Prostate gland (tissue), 2 donors: ENCODE data around the gene ZNF511. TPM values are rescaled to one million over a fixed set of nuclear protein-coding genes. Genes with fewer than 3 reads are reported as not detected.
A peak's percentile ranks its signal among the peaks of the same experiment; 100 is the strongest.

Experiments used
- DNase-seq: peaks from one replicate; pipeline ENCODE4 v3.0.0-alpha.2; 2019; ENCODE audit warnings: low spot score
- H3K27ac ChIP-seq, 2 donors: fragments of 200-600 bp; sonication (generic); 2 replicates each; pipeline ENCODE4 v1.5.1; 2017 to 2019
- H3K27me3 ChIP-seq: fragments of 200-600 bp; sonication (generic); replicated peaks from 2 replicates; pipeline ENCODE4 v1.5.1; 2019; ENCODE audit not compliant: insufficient read depth
- H3K36me3 ChIP-seq, 2 donors: fragments of 200-600 bp; sonication (generic); 1 replicate in 1 of 2; 2 replicates in 1 of 2; pipeline versions ENCODE4 v1.5.1 to v1.8.1; 2017 to 2019
- H3K4me1 ChIP-seq: fragments of 200-600 bp; sonication (generic); replicated peaks from 2 replicates; pipeline ENCODE4 v1.5.1; 2019
- H3K4me3 ChIP-seq, 2 donors: fragments of 200-600 bp; sonication (generic); 2 replicates each; pipeline ENCODE4 v1.5.1; 2017 to 2019
- H3K9me3 ChIP-seq: fragments of 200-600 bp; sonication (generic); 2 replicates; pipeline ENCODE4 v1.5.1; 2017
- POLR2A ChIP-seq: fragments of 450-650 bp; IDR thresholded peaks from one replicate; pipeline ENCODE4 v1.6.1; 2016; ENCODE audit warnings: antibody characterized with exemption, mild to moderate bottlenecking
- POLR2AphosphoS5 ChIP-seq: sonication (generic); formaldehyde crosslinking; IDR thresholded peaks from one replicate; pipeline ENCODE4 v1.6.1; 2017; ENCODE audit warnings: antibody characterized with exemption
- WGBS: methylation state at CpG from one replicate; pipeline ENCODE4 v1.1.5; 2018; 5-methylcytosine and 5-hydroxymethylcytosine counted together
- intact Hi-C: fragments of 100-400 bp; cut with DNase I; formaldehyde crosslinking; loops from one replicate; pipeline ENCODE4 v1.14.2; 2022
- total RNA-seq, 2 donors: library from RNA; depleted of rRNA; stranded (reverse); fragments of >200 nt; gene quantifications; one replicate each; pipeline ENCODE4 v1.1.0, GENCODE V29; 2016
- TF ChIP-seq, protein P1 (sequence below), 4 experiments: fragments of 200-600 bp in 2 of 4; fragments of 450-650 bp in 2 of 4; sonication (generic) in 2 of 4; IDR thresholded peaks; 1 replicate in 3 of 4; 2 replicates in 1 of 4; pipeline ENCODE4 v1.5.1; 2016 to 2019; ENCODE audit warnings: antibody characterized with exemption in 4 of 4, mild to moderate bottlenecking in 2 of 4, moderate library complexity in 2 of 4

ZNF511 gene
- total RNA-seq, result 10 to 100 TPM; 52.8 to 57.6 TPM

GRCh38 chr10:133308421-133309099 lies at the start of gene ZNF511, which contains the start of gene TUBGCP2:
TSS of gene ZNF511 (plus strand) at chr10:133308914. CDS start at chr10:133308944, 30 bp downstream.
TSS of gene TUBGCP2 (minus strand) at chr10:133308872. CDS start at chr10:133302941, 5,931 bp downstream.
- no peaks in the 10 kb centered on the region for H3K36me3 ChIP-seq
- no peak for TF ChIP-seq POLR2AphosphoS5
- TF ChIP-seq, protein P1, sequence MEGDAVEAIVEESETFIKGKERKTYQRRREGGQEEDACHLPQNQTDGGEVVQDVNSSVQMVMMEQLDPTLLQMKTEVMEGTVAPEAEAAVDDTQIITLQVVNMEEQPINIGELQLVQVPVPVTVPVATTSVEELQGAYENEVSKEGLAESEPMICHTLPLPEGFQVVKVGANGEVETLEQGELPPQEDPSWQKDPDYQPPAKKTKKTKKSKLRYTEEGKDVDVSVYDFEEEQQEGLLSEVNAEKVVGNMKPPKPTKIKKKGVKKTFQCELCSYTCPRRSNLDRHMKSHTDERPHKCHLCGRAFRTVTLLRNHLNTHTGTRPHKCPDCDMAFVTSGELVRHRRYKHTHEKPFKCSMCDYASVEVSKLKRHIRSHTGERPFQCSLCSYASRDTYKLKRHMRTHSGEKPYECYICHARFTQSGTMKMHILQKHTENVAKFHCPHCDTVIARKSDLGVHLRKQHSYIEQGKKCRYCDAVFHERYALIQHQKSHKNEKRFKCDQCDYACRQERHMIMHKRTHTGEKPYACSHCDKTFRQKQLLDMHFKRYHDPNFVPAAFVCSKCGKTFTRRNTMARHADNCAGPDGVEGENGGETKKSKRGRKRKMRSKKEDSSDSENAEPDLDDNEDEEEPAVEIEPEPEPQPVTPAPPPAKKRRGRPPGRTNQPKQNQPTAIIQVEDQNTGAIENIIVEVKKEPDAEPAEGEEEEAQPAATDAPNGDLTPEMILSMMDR (IDR thresholded peaks at IDR 0.05), result peak in 2 of 4 experiments; percentile 13 to 27
- peak; percentile 65 for TF ChIP-seq POLR2A
- DNase-seq, result peak; percentile 77
- peak within 1 kb of the TSS; percentile 96 to 98 for H3K27ac ChIP-seq
- WGBS, result under 1% methylated on average over 47 of the region's 89 CpGs
- intact Hi-C loops, result no loop called here
- H3K27me3 ChIP-seq, result no peaks in the 10 kb centered on the region
- peaks cover 6% of the 10 kb centered on the region for H3K4me1 ChIP-seq
- no peaks in the 10 kb centered on the region for H3K9me3 ChIP-seq
- H3K4me3 ChIP-seq, result peak within 1 kb of the TSS; percentile 70 to 96

GRCh38 chr10:133259602-133259989 lies 49.1 kb upstream of the ZNF511 start:
- Histone ChIP-seq H3K36me3 (no peaks in the 10 kb centered on the region), H3K4me1 (peaks cover 23% of the 10 kb centered on the region), H3K27me3 (no peaks in the 10 kb centered on the region), H3K4me3 (no peak overlapping the region), H3K27ac (no peak overlapping the region), H3K9me3 (no peaks in the 10 kb centered on the region)
- 73% methylated on average over 12 of the region's 12 CpGs for WGBS
- intact Hi-C loops, result no loop called here
- TF ChIP-seq, protein P1 (IDR thresholded peaks at IDR 0.05), result no peak
- TF ChIP-seq POLR2AphosphoS5, result no peak
- no peak for TF ChIP-seq POLR2A
- DNase-seq, result no peak

DNA sequence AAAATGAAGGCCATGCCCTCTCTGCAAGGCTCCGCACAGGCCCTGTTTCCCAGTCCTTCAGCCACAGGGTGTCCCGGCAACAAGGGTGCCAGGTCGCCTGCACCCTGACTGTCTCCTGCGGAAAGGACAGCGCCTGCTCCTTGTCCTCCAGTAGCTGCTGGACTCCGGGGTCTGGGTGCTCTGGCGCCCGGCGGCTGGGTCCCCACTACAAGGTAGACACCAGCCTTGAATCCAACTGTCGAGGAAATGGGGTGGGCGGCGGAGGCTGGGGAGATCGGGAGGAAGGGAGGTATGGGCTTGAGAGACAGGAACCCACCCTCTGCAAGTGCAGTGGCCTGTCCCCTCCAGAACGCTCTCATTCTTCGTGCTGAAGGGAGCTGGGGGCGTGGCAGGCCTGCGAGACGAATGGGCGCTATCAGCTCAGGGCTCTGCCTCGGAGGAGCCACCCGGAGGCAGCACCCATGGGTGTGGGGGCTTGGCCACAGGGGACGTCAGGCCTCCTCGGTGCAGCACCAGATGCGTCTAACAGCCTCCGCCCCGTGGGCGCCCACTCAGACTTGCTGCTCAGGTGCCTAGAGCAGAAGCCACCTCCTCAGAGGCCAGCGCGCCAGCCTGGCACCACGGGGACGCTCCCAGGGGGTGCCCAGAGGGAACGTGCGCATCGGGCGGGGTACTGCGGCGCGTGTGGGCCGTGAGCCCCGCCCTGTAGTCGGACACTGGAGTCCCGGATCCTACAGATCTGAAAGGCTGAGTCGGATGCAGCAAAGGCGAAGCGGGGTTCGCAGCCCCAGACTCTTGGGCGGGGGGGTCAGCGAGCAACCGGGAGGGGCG lies 47.6 kb upstream of the ZNF511 start:
- DNase-seq, result peak; percentile 29
- Histone ChIP-seq H3K4me3 (peak overlapping the region; percentile 75 to 84), H3K27me3 (no peaks in the 10 kb centered on the region), H3K9me3 (no peaks in the 10 kb centered on the region), H3K36me3 (no peaks in the 10 kb centered on the region), H3K4me1 (peaks cover 23% of the 10 kb centered on the region), H3K27ac (peak overlapping the region; percentile 85 to 91)
- 39% methylated on average over 28 of the region's 50 CpGs for WGBS
- intact Hi-C loops, result no loop called here
- TF ChIP-seq, protein P1 (IDR thresholded peaks at IDR 0.05), result no peak
- TF ChIP-seq POLR2A (no peak), POLR2AphosphoS5 (no peak)

- WGBS, result 6% methylated on average over 32 of the region's 79 CpGs
Measured at GRCh38 chr10:133261726-133262325, 46.9 kb upstream of the ZNF511 start.

More at GRCh38 chr10:133261726-133262325, 46.9 kb upstream of the ZNF511 start:
- no peaks in the 10 kb centered on the region for H3K27me3 ChIP-seq
- TF ChIP-seq, protein P1 (IDR thresholded peaks at IDR 0.05), result no peak
- peak; percentile 55 for TF ChIP-seq POLR2A
- H3K4me3 ChIP-seq, result peak overlapping the region; percentile 75 to 84
- intact Hi-C loops, result no loop called here
- H3K9me3 ChIP-seq, result no peaks in the 10 kb centered on the region
- no peaks in the 10 kb centered on the region for H3K36me3 ChIP-seq
- peak overlapping the region; percentile 85 to 91 for H3K27ac ChIP-seq
- peaks cover 23% of the 10 kb centered on the region for H3K4me1 ChIP-seq
- DNase-seq, result peak; percentile 89
